NT2/D1 (cell line): ENCODE data around the gene UBXN10.

ENCODE experiments used
- DNase-seq: peaks from one replicate; pipeline ENCODE4 v3.0.0-alpha.2; 2011; ENCODE audit warnings: low read depth, low spot score
- H3K27me3 ChIP-seq: 2 replicates; pipeline ENCODE4 v1.6.0; 2011; ENCODE audit warnings: mild to moderate bottlenecking; ENCODE audit not compliant: insufficient read length, insufficient read depth
- H3K36me3 ChIP-seq: 2 replicates; pipeline ENCODE4 v1.6.1; 2011; ENCODE audit warnings: mild to moderate bottlenecking, low read length, mixed read lengths; ENCODE audit not compliant: insufficient read depth, insufficient read length
- H3K4me1 ChIP-seq: 2 replicates; pipeline ENCODE4 v1.5.1; 2011; ENCODE audit not compliant: insufficient read depth, insufficient read length
- H3K4me3 ChIP-seq: 2 replicates; pipeline ENCODE4 v1.5.1; 2011; ENCODE audit warnings: low read depth; ENCODE audit not compliant: insufficient read length
- H3K9ac ChIP-seq: 2 replicates; pipeline ENCODE4 v1.6.0; 2011; ENCODE audit warnings: low read depth; ENCODE audit not compliant: insufficient read length
- H3K9me3 ChIP-seq: 2 replicates; pipeline ENCODE4 v1.5.1; 2011; ENCODE audit warnings: mild to moderate bottlenecking, low read length; ENCODE audit not compliant: insufficient read depth
- SUZ12 ChIP-seq: IDR thresholded peaks from 2 replicates; pipeline ENCODE4 v1.6.1; 2011; ENCODE audit not compliant: insufficient read length, insufficient read depth; ENCODE audit errors: extremely low read depth
- YY1 ChIP-seq: IDR thresholded peaks from 2 replicates; pipeline ENCODE4 v1.6.1; 2011; ENCODE audit not compliant: insufficient read length, insufficient read depth
- ZNF274 ChIP-seq: IDR thresholded peaks from 2 replicates; pipeline ENCODE4 v1.6.1; 2011; ENCODE audit warnings: mild to moderate bottlenecking, low read depth, low read length

The UBXN10 gene

DNA sequence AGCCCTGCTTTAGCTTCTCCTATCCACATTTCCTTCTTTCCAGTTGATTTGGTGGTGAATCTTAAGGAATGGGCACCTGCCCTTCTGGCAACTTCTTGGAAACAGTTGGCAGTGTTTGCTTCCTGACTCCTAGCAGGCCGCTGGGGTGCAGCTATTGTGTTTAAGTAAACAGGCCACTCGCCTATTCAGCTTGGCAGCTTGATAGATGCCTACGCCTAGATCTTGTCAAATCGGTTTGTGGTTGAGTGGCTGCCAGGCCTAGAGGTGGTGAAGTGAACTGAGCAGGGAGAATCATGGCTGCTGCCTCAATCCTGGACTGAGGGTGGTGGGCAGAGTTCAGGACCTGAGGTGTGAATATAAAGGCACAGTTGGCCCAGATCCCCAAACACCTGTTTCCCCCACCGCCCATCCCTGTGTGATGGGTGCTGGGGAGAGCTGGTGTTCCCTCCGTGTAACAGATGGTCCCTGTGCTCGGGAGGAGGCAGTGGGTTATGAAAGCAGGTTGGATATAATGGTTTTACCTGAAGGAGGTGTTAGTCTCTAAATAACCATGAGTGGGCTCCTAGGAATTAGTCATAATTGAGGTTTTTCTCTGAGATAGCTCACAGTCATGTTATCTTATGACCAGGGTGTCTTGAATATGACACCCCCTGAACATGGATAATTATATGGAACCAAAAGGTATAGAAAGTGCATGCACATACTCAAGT is 1.4 kb downstream of the UBXN10 start:
- no peak overlapping the region for H3K9ac ChIP-seq
- TF ChIP-seq SUZ12, result no peak
- no peak for TF ChIP-seq ZNF274
- TF ChIP-seq YY1, result no peak

DNA sequence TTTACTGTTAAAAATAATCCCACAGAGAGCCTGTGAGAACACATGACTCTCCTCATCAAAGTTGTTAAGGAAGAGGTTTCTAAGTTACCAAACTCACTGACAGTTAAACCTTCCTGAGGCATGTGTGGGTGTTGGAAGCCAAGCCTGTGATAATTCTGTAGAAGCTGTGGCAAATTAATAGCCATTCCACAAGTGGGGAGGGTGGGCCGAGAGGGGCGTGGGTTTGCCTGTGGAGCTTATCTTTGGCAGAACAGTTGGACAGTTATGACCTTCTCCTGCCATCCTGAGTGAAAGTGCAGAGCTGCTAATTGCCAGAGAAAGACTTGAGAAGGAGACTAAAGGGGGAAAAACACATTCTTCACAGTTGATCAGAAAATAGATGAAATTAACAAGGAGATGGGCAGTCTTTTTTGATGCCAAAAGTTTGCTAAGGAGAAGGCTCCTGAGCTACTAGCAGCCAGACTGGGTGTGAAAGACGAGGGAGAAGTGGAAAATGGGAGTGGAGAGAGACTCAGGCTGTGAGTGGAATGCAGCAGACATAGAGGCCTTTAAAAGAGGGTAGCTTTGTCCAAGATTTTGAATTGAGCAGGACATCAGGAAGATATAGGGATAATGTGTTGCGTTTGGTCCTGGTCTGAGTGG is 2.0 kb downstream of the UBXN10 start:
- Histone ChIP-seq H3K36me3 (no peaks in the 10 kb centered on the region), H3K4me1 (peaks cover 7% of the 10 kb centered on the region), H3K9me3 (no peaks in the 10 kb centered on the region), H3K4me3 (no peak overlapping the region), H3K9ac (no peak overlapping the region), H3K27me3 (no peaks in the 10 kb centered on the region)
- TF ChIP-seq SUZ12 (no peak), ZNF274 (no peak), YY1 (no peak)
- DNase-seq, result no peak

More for the DNA sequence above, 1.4 kb downstream of the UBXN10 start:
- Histone ChIP-seq H3K4me3 (no peak overlapping the region), H3K27me3 (no peaks in the 10 kb centered on the region), H3K36me3 (no peaks in the 10 kb centered on the region), H3K4me1 (peaks cover 7% of the 10 kb centered on the region), H3K9me3 (no peaks in the 10 kb centered on the region)
- DNase-seq, result no peak

DNA sequence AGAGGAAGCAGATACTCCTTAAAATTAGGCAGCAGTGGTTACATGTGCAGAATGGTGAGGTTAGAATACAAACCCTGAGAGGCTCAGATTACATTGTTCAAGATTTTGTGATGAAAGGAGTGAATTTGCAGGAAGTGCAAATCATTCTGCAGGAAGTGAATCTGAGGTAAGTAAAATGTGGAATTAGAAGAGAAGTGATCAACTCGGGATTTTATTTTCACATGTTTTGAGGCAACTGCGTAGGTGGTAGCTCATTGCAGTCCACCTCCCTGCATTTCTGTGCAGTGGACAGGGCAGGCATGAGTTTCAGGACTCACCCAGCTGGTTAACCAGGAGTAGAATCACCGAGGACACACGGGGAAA is 2.5 kb downstream of the UBXN10 start:
- Histone ChIP-seq H3K9me3 (no peaks in the 10 kb centered on the region), H3K4me1 (peaks cover 7% of the 10 kb centered on the region), H3K36me3 (no peaks in the 10 kb centered on the region), H3K27me3 (no peaks in the 10 kb centered on the region), H3K4me3 (no peak overlapping the region), H3K9ac (no peak overlapping the region)
- no peak for DNase-seq
- no peak for TF ChIP-seq ZNF274
- no peak for TF ChIP-seq SUZ12
- TF ChIP-seq YY1, result no peak

DNA sequence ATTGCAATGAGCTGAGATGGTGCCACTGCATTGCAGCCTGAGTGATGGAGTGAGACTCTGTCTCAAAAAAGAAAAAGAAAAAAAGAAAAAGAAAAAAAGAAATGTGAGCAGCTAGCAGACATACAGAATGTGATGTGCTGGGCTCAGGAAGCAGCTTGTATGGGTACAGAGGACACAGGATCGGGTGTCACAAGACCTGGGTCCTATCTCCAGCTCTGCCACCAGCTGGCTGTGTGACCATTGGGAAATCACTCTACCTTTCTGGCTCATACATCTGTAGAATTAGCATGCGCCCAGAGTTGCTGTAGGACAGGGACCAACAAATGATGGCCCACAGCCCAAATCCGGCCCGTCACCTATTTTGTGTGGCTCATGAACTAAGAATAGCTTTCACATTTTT is 3.8 kb downstream of the UBXN10 start:
- Histone ChIP-seq H3K4me1 (peaks cover 7% of the 10 kb centered on the region), H3K4me3 (no peak overlapping the region), H3K36me3 (no peaks in the 10 kb centered on the region), H3K27me3 (no peaks in the 10 kb centered on the region), H3K9me3 (no peaks in the 10 kb centered on the region), H3K9ac (no peak overlapping the region)
- no peak for DNase-seq
- no peak for TF ChIP-seq SUZ12
- TF ChIP-seq ZNF274, result no peak
- TF ChIP-seq YY1, result no peak

GRCh38 chr1:20190256-20191160 is 4.6 kb downstream of the UBXN10 start:
- TF ChIP-seq YY1 (no peak), SUZ12 (no peak), ZNF274 (no peak)
- Histone ChIP-seq H3K27me3 (no peaks in the 10 kb centered on the region), H3K4me1 (peaks cover 5% of the 10 kb centered on the region), H3K9me3 (no peaks in the 10 kb centered on the region), H3K36me3 (no peaks in the 10 kb centered on the region), H3K4me3 (no peak overlapping the region), H3K9ac (no peak overlapping the region)
- DNase-seq, result no peak

GRCh38 chr1:20191266-20191825 is 5.5 kb downstream of the UBXN10 start:
- DNase-seq, result no peak
- no peak for TF ChIP-seq YY1
- no peak for TF ChIP-seq ZNF274
- no peak for TF ChIP-seq SUZ12
- Histone ChIP-seq H3K9ac (no peak overlapping the region), H3K36me3 (no peaks in the 10 kb centered on the region), H3K27me3 (no peaks in the 10 kb centered on the region), H3K4me3 (no peak overlapping the region), H3K9me3 (no peaks in the 10 kb centered on the region), H3K4me1 (peaks cover 5% of the 10 kb centered on the region)

GRCh38 chr1:20192364-20192763 is 6.5 kb downstream of the UBXN10 start:
- no peaks in the 10 kb centered on the region for H3K36me3 ChIP-seq
- no peak overlapping the region for H3K4me3 ChIP-seq
- no peak for TF ChIP-seq SUZ12
- no peak for TF ChIP-seq ZNF274
- TF ChIP-seq YY1, result no peak
- peaks cover under 1% of the 10 kb centered on the region for H3K4me1 ChIP-seq
- H3K9ac ChIP-seq, result no peak overlapping the region
- no peak for DNase-seq
- no peaks in the 10 kb centered on the region for H3K27me3 ChIP-seq
- no peaks in the 10 kb centered on the region for H3K9me3 ChIP-seq
